OCI-LY7 (cell line): ENCODE results near the gene NMT1. TPM values are rescaled to one million over a fixed set of nuclear protein-coding genes. Genes with fewer than 3 reads are reported as not detected.

Experiments
- BruUV-seq: library from RNA; stranded (reverse); fragments of 400-500 nt; replicated peaks from 2 replicates; lab custom pipeline; 2021; lab: Mats Ljungman, UMichigan
- CTCF ChIA-PET: fragments of 300-600 bp; sonication (Branson Sonifier 250); formaldehyde crosslinking; loops from one replicate; lab custom pipeline; 2022; ENCODE audit warnings: antibody characterized with exemption; ENCODE audit not compliant: unreplicated experiment; lab: Charles Lee
- POLR2A ChIA-PET: fragments of 300-600 bp; sonication (Branson Sonifier 250); formaldehyde crosslinking; loops from one replicate; lab custom pipeline; 2022; ENCODE audit warnings: antibody characterized with exemption; lab: Charles Lee
- DNase-seq: peaks from one replicate; pipeline ENCODE4 v3.0.0-alpha.2; 2015; ENCODE audit warnings: low spot score
- H2AFZ ChIP-seq: fragments of 200-600 bp; sonication (generic), shearing (Covaris generic); 2 replicates; pipeline ENCODE4 v1.6.1; 2014; ENCODE audit warnings: mild to moderate bottlenecking, antibody characterized with exemption, low read length, moderate library complexity
- H3K27ac ChIP-seq: fragments of 200-600 bp; sonication (generic); 2 replicates; pipeline ENCODE4 v1.5.1; 2014; ENCODE audit warnings: mixed run types, low read depth, mild to moderate bottlenecking, moderate library complexity, low read length, inconsistent platforms; ENCODE audit not compliant: poor library complexity, severe bottlenecking
- H3K36me3 ChIP-seq: fragments of 200-600 bp; sonication (generic); 2 replicates; pipeline ENCODE4 v1.6.1; 2014; ENCODE audit warnings: mild to moderate bottlenecking, antibody characterized with exemption, low read length, moderate library complexity, mixed read lengths; ENCODE audit not compliant: insufficient read depth
- H3K4me1 ChIP-seq: fragments of 200-600 bp; sonication (generic); 2 replicates; pipeline ENCODE4 v1.5.1; 2014; ENCODE audit warnings: mild to moderate bottlenecking, low read length; ENCODE audit not compliant: insufficient read depth, poor library complexity, severe bottlenecking
- H3K4me2 ChIP-seq: fragments of 200-600 bp; sonication (generic); 2 replicates; pipeline ENCODE4 v1.6.1; 2014; ENCODE audit warnings: mild to moderate bottlenecking, low read length
- H3K4me3 ChIP-seq: fragments of 200-600 bp; sonication (generic); 2 replicates; pipeline ENCODE4 v1.5.1; 2014; ENCODE audit warnings: mild to moderate bottlenecking, low read depth, low read length; ENCODE audit not compliant: poor library complexity, severe bottlenecking
- H3K79me2 ChIP-seq: fragments of 200-600 bp; sonication (generic); 2 replicates; pipeline ENCODE4 v1.6.1; 2016; ENCODE audit warnings: low read depth, mild to moderate bottlenecking, low read length, moderate library complexity, mixed read lengths; ENCODE audit not compliant: insufficient read depth
- H3K9me2 ChIP-seq: fragments of 200-600 bp; sonication (generic); 2 replicates; pipeline ENCODE4 v1.6.1; 2016; ENCODE audit warnings: mild to moderate bottlenecking, low read length, mixed read lengths; ENCODE audit not compliant: insufficient read depth
- H3K9me3 ChIP-seq: fragments of 200-600 bp; sonication (generic); 2 replicates; pipeline ENCODE4 v1.6.1; 2014; ENCODE audit warnings: mild to moderate bottlenecking, mixed run types, low read length, mixed read lengths
- H4K20me1 ChIP-seq: fragments of 200-600 bp; sonication (generic); 2 replicates; pipeline ENCODE4 v1.6.1; 2014; ENCODE audit warnings: mild to moderate bottlenecking, antibody characterized with exemption, low read length, moderate library complexity, mixed read lengths; ENCODE audit not compliant: insufficient read depth
- CTCF ChIP-seq: fragments of 200-600 bp; sonication (generic); conservative IDR thresholded peaks from 2 replicates; pipeline ENCODE4 v1.5.1; 2014; ENCODE audit warnings: mild to moderate bottlenecking, antibody characterized with exemption, low read length, moderate library complexity, mixed read lengths
- EZH2phosphoT487 ChIP-seq: fragments of 200-600 bp; sonication (generic); IDR thresholded peaks from 2 replicates; pipeline ENCODE4 v1.6.1; 2018; ENCODE audit warnings: low read depth, borderline replicate concordance, mild to moderate bottlenecking, mixed run types, antibody characterized with exemption, low read length, moderate library complexity, mixed read lengths
- intact Hi-C: fragments of 100-400 bp; cut with micrococcal nuclease; formaldehyde crosslinking; loops from one replicate; pipeline ENCODE4 v1.10.0; 2022; ENCODE audit not compliant: unreplicated experiment
- total RNA-seq, 2 experiments: library from RNA; depleted of rRNA in 1 of 2; stranded (reverse); fragments of >200 nt in 1 of 2; shearing (Covaris generic) in 1 of 2; gene quantifications; 2 replicates each; pipeline ENCODE4 v1.2.3, GENCODE V29; 2014 to 2022

Gene NMT1
- total RNA-seq, 2 experiments from 2014 or later: 82.3 to 134 TPM

GRCh38 chr17:45096141-45096540 is 35.0 kb downstream of the NMT1 start:
- H3K9me2 ChIP-seq: no peaks in the 10 kb centered on the region
- TF ChIP-seq EZH2phosphoT487: no peak
- TF ChIP-seq CTCF: peak; percentile 83
- H2AFZ ChIP-seq: no peak overlapping the region
- no peaks in the 10 kb centered on the region for H3K79me2 ChIP-seq
- H3K4me3 ChIP-seq: no peak overlapping the region
- no TSS peak for BruUV-seq
- ChIA-PET CTCF (no interaction called here), POLR2A (interaction anchor here (0.8 kb wide), 1 partner anchor 53 kb away, joined by 3 read pairs; no protein-coding TSS in a partner anchor)
- H3K27ac ChIP-seq: no peak overlapping the region
- H3K4me2 ChIP-seq: no peak overlapping the region
- intact Hi-C loops: loop anchor here (1.0 to 5.0 kb wide), 2 partner anchors 37 to 79 kb away; no protein-coding TSS in a partner anchor
- no peaks in the 10 kb centered on the region for H4K20me1 ChIP-seq
- H3K9me3 ChIP-seq: no peaks in the 10 kb centered on the region
- DNase-seq: peak; percentile 40
- peaks cover 94% of the 10 kb centered on the region for H3K36me3 ChIP-seq
- no peaks in the 10 kb centered on the region for H3K4me1 ChIP-seq

GRCh38 chr17:45096926-45097325 is 35.8 kb downstream of the NMT1 start:
- intact Hi-C loops: loop anchor here (1.0 to 5.0 kb wide), 2 partner anchors 36 to 80 kb away; no protein-coding TSS in a partner anchor

More at GRCh38 chr17:45096926-45097325, 35.8 kb downstream of the NMT1 start:
- POLR2A ChIA-PET: no interaction called here
- no peaks in the 10 kb centered on the region for H3K9me3 ChIP-seq
- H4K20me1 ChIP-seq: no peaks in the 10 kb centered on the region
- H3K27ac ChIP-seq: no peak overlapping the region
- no peaks in the 10 kb centered on the region for H3K9me2 ChIP-seq
- BruUV-seq: no TSS peak
- H3K36me3 ChIP-seq: peaks cover 94% of the 10 kb centered on the region
- TF ChIP-seq CTCF (no peak), EZH2phosphoT487 (no peak)
- no peak for DNase-seq
- H3K79me2 ChIP-seq: no peaks in the 10 kb centered on the region
- H3K4me1 ChIP-seq: no peaks in the 10 kb centered on the region
- no peak overlapping the region for H3K4me2 ChIP-seq
- CTCF ChIA-PET: no interaction called here
- no peak overlapping the region for H3K4me3 ChIP-seq
- H2AFZ ChIP-seq: no peak overlapping the region
